Karpas-422 (cell line): ENCODE measurements around the gene SLCO3A1. TPM values are rescaled to one million over a fixed set of nuclear protein-coding genes. Genes with fewer than 3 reads are reported as not detected.
A peak's percentile ranks its signal among the peaks of the same experiment; 100 is the strongest.

Experiments
- DNase-seq: peaks from one replicate; pipeline ENCODE4 v3.0.0-alpha.2; 2015
- H2AFZ ChIP-seq: fragments of 200-600 bp; sonication (generic); 2 replicates; pipeline ENCODE4 v1.6.1; 2014; ENCODE audit warnings: antibody characterized with exemption, low read length, mixed read lengths
- H3K27ac ChIP-seq: fragments of 200-600 bp; sonication (generic); 2 replicates; pipeline ENCODE4 v1.5.1; 2014; ENCODE audit warnings: mild to moderate bottlenecking, low read length, moderate library complexity
- H3K27me3 ChIP-seq: fragments of 200-600 bp; sonication (generic); 2 replicates; pipeline ENCODE4 v1.6.1; 2014; ENCODE audit warnings: low read length, mixed read lengths
- H3K36me3 ChIP-seq: fragments of 200-600 bp; sonication (generic); 2 replicates; pipeline ENCODE4 v1.6.1; 2014; ENCODE audit warnings: low read length, mixed read lengths; ENCODE audit not compliant: insufficient read depth
- H3K4me1 ChIP-seq: fragments of 200-600 bp; sonication (generic); 2 replicates; pipeline ENCODE4 v1.6.1; 2014; ENCODE audit warnings: mild to moderate bottlenecking, low read length, mixed read lengths
- H3K4me2 ChIP-seq: fragments of 200-600 bp; sonication (generic); 2 replicates; pipeline ENCODE4 v1.6.1; 2014; ENCODE audit warnings: low read length, low read depth, mild to moderate bottlenecking; ENCODE audit not compliant: poor library complexity, severe bottlenecking
- H3K4me3 ChIP-seq: fragments of 200-600 bp; sonication (generic); 2 replicates; pipeline ENCODE4 v1.5.1; 2014; ENCODE audit warnings: mild to moderate bottlenecking, antibody characterized with exemption, low read length, mixed read lengths
- H3K79me2 ChIP-seq: fragments of 200-600 bp; sonication (generic); 2 replicates; pipeline ENCODE4 v1.6.1; 2014; ENCODE audit warnings: mild to moderate bottlenecking, low read length, mixed read lengths
- H3K9ac ChIP-seq: fragments of 200-600 bp; sonication (generic); 2 replicates; pipeline ENCODE4 v1.6.0; 2014; ENCODE audit warnings: low read length
- H3K9me2 ChIP-seq: fragments of 200-600 bp; sonication (generic), shearing (Covaris generic); replicated peaks from 2 replicates; pipeline ENCODE4 v1.6.0; 2014; ENCODE audit warnings: mild to moderate bottlenecking, low read length, moderate library complexity; ENCODE audit not compliant: insufficient read depth
- H3K9me3 ChIP-seq: fragments of 300-700, 200-600 bp; sonication (generic); 2 replicates; pipeline ENCODE4 v1.6.1; 2014; ENCODE audit warnings: low read length, mixed read lengths
- H4K20me1 ChIP-seq: fragments of 200-600 bp; sonication (generic); 2 replicates; pipeline ENCODE4 v1.6.1; 2014; ENCODE audit warnings: mild to moderate bottlenecking, antibody characterized with exemption, low read length, low read depth; ENCODE audit not compliant: insufficient read depth
- total RNA-seq: library from RNA; depleted of rRNA; stranded (reverse); fragments of >200 nt; shearing (Covaris generic); gene quantifications from 2 replicates; pipeline ENCODE4 v1.2.3, GENCODE V29; 2014; ENCODE audit warnings: low replicate concordance

SLCO3A1 gene
- total RNA-seq, 1 experiment from 2014 or later = 36.2 TPM

- peak; percentile 81 for DNase-seq
- Histone ChIP-seq H3K4me1 (peaks cover 51% of the 10 kb centered on the region), H3K9me2 (no peaks in the 10 kb centered on the region), H3K36me3 (peaks cover 7% of the 10 kb centered on the region; the same call in 1 of the 2 replicates), H3K79me2 (peaks cover 49% of the 10 kb centered on the region), H4K20me1 (peaks cover 7% of the 10 kb centered on the region; the same call in 1 of the 2 replicates), H3K9me3 (no peaks in the 10 kb centered on the region), H2AFZ (no peak overlapping the region), H3K9ac (peak overlapping the region; percentile 80), H3K4me3 (peak overlapping the region; percentile 72), H3K27ac (peak overlapping the region; percentile 100), H3K4me2 (peak overlapping the region; percentile 93), H3K27me3 (no peaks in the 10 kb centered on the region)
These were observed 585 bp downstream of the SLCO3A1 start for GRCh38 chr15:91853948-91854638.

GRCh38 chr15:91854639-91854990 is 1.1 kb downstream of the SLCO3A1 start:
- Histone ChIP-seq H3K36me3 (peaks cover 10% of the 10 kb centered on the region; the same call in 1 of the 2 replicates), H3K27ac (peak overlapping the region; percentile 100), H3K9me3 (no peaks in the 10 kb centered on the region), H4K20me1 (peaks cover 10% of the 10 kb centered on the region; the same call in 1 of the 2 replicates), H3K27me3 (no peaks in the 10 kb centered on the region), H2AFZ (no peak overlapping the region), H3K4me1 (peaks cover 56% of the 10 kb centered on the region), H3K79me2 (peaks cover 55% of the 10 kb centered on the region), H3K9ac (peak overlapping the region; percentile 80), H3K9me2 (no peaks in the 10 kb centered on the region), H3K4me2 (peak overlapping the region; percentile 93), H3K4me3 (peak overlapping the region; percentile 72)
- DNase-seq = peak; percentile 94

- H3K4me2 ChIP-seq = peak overlapping the region; percentile 93
- peaks cover 61% of the 10 kb centered on the region for H3K79me2 ChIP-seq
- DNase-seq = peak; percentile 73
- H3K27me3 ChIP-seq = no peaks in the 10 kb centered on the region
- H3K36me3 ChIP-seq = peaks cover 10% of the 10 kb centered on the region; the same call in 1 of the 2 replicates
- H3K4me3 ChIP-seq = peak overlapping the region; percentile 72
- H3K9me2 ChIP-seq = no peaks in the 10 kb centered on the region
- peak overlapping the region; percentile 100 for H3K27ac ChIP-seq
- H3K4me1 ChIP-seq = peaks cover 63% of the 10 kb centered on the region
- no peak overlapping the region for H2AFZ ChIP-seq
- no peaks in the 10 kb centered on the region for H3K9me3 ChIP-seq
- H3K9ac ChIP-seq = peak overlapping the region; percentile 80
- H4K20me1 ChIP-seq = peaks cover 10% of the 10 kb centered on the region; the same call in 1 of the 2 replicates
These were observed 1.7 kb downstream of the SLCO3A1 start for GRCh38 chr15:91855241-91855640.

- H3K9me2 ChIP-seq = no peaks in the 10 kb centered on the region
- peak overlapping the region; percentile 80 for H3K9ac ChIP-seq
- H3K9me3 ChIP-seq = no peaks in the 10 kb centered on the region
- peak overlapping the region; percentile 100 for H3K27ac ChIP-seq
- H2AFZ ChIP-seq = no peak overlapping the region
- H3K27me3 ChIP-seq = no peaks in the 10 kb centered on the region
- DNase-seq = peak; percentile 91
- peaks cover 67% of the 10 kb centered on the region for H3K79me2 ChIP-seq
- H3K4me2 ChIP-seq = peak overlapping the region; percentile 93
- peak overlapping the region; percentile 72 for H3K4me3 ChIP-seq
- H4K20me1 ChIP-seq = peaks cover 12% of the 10 kb centered on the region; the same call in 1 of the 2 replicates
- H3K36me3 ChIP-seq = peaks cover 10% of the 10 kb centered on the region; the same call in 1 of the 2 replicates
- H3K4me1 ChIP-seq = peaks cover 69% of the 10 kb centered on the region
These were observed 2.4 kb downstream of the SLCO3A1 start for GRCh38 chr15:91855684-91856489.

GRCh38 chr15:91857224-91857585 is 3.7 kb downstream of the SLCO3A1 start:
- H3K9ac ChIP-seq = peak overlapping the region; percentile 80
- H3K27ac ChIP-seq = peak overlapping the region; percentile 100
- peak overlapping the region; percentile 72 for H3K4me3 ChIP-seq
- no peaks in the 10 kb centered on the region for H3K9me2 ChIP-seq
- H3K36me3 ChIP-seq = peaks cover 10% of the 10 kb centered on the region; the same call in 1 of the 2 replicates
- peaks cover 74% of the 10 kb centered on the region for H3K4me1 ChIP-seq
- H3K27me3 ChIP-seq = no peaks in the 10 kb centered on the region
- peak overlapping the region; percentile 93 for H3K4me2 ChIP-seq
- H2AFZ ChIP-seq = no peak overlapping the region
- no peaks in the 10 kb centered on the region for H3K9me3 ChIP-seq
- peaks cover 13% of the 10 kb centered on the region; the same call in 1 of the 2 replicates for H4K20me1 ChIP-seq
- peak; percentile 52 for DNase-seq
- H3K79me2 ChIP-seq = peaks cover 71% of the 10 kb centered on the region

- no peak overlapping the region for H2AFZ ChIP-seq
- H3K27ac ChIP-seq = peak overlapping the region; percentile 100
- peak overlapping the region; percentile 72 for H3K4me3 ChIP-seq
- H3K4me2 ChIP-seq = peak overlapping the region; percentile 93
- no peaks in the 10 kb centered on the region for H3K9me3 ChIP-seq
- peaks cover 75% of the 10 kb centered on the region for H3K79me2 ChIP-seq
- peak overlapping the region; percentile 80 for H3K9ac ChIP-seq
- peaks cover 18% of the 10 kb centered on the region; the same call in 1 of the 2 replicates for H4K20me1 ChIP-seq
- peaks cover 79% of the 10 kb centered on the region for H3K4me1 ChIP-seq
- peak; percentile 80 for DNase-seq
- peaks cover 10% of the 10 kb centered on the region; the same call in 1 of the 2 replicates for H3K36me3 ChIP-seq
- H3K27me3 ChIP-seq = no peaks in the 10 kb centered on the region
- no peaks in the 10 kb centered on the region for H3K9me2 ChIP-seq
These were observed 4.3 kb downstream of the SLCO3A1 start for GRCh38 chr15:91857772-91858171.

- Histone ChIP-seq H3K79me2 (peaks cover 98% of the 10 kb centered on the region), H3K4me2 (peak overlapping the region; percentile 68), H3K27ac (peak overlapping the region; percentile 100), H3K9ac (peak overlapping the region; percentile 57), H3K9me2 (no peaks in the 10 kb centered on the region), H3K27me3 (no peaks in the 10 kb centered on the region), H3K4me1 (peaks cover 99% of the 10 kb centered on the region), H4K20me1 (peaks cover 34% of the 10 kb centered on the region; the same call in 1 of the 2 replicates), H3K36me3 (peaks cover 10% of the 10 kb centered on the region; the same call in 1 of the 2 replicates), H2AFZ (no peak overlapping the region), H3K4me3 (peak overlapping the region; percentile 49; the same call in 1 of the 2 replicates), H3K9me3 (no peaks in the 10 kb centered on the region)
- no peak for DNase-seq
These were observed 7.0 kb downstream of the SLCO3A1 start for GRCh38 chr15:91860498-91860897.

- peak overlapping the region; percentile 57 for H3K9ac ChIP-seq
- peak; percentile 72 for DNase-seq
- H3K36me3 ChIP-seq = peaks cover 10% of the 10 kb centered on the region; the same call in 1 of the 2 replicates
- H3K27ac ChIP-seq = peak overlapping the region; percentile 100
- H4K20me1 ChIP-seq = peaks cover 41% of the 10 kb centered on the region; the same call in 1 of the 2 replicates
- H3K9me3 ChIP-seq = no peaks in the 10 kb centered on the region
- H3K4me2 ChIP-seq = peak overlapping the region; percentile 68
- peaks cover 100% of the 10 kb centered on the region for H3K4me1 ChIP-seq
- H3K27me3 ChIP-seq = no peaks in the 10 kb centered on the region
- peaks cover 100% of the 10 kb centered on the region for H3K79me2 ChIP-seq
- no peaks in the 10 kb centered on the region for H3K9me2 ChIP-seq
- no peak overlapping the region for H2AFZ ChIP-seq
- peak overlapping the region; percentile 49 for H3K4me3 ChIP-seq
These were observed 7.7 kb downstream of the SLCO3A1 start for GRCh38 chr15:91861223-91861622.
